GM19193 (cell line): Measurements from ENCODE around the gene LPP.

Experiments
- POLR2A ChIP-seq: IDR thresholded peaks from 4 replicates; pipeline ENCODE4 v1.6.1; 2011; ENCODE audit not compliant: insufficient read depth, insufficient read length; ENCODE audit errors: extremely low read depth

Gene LPP

DNA sequence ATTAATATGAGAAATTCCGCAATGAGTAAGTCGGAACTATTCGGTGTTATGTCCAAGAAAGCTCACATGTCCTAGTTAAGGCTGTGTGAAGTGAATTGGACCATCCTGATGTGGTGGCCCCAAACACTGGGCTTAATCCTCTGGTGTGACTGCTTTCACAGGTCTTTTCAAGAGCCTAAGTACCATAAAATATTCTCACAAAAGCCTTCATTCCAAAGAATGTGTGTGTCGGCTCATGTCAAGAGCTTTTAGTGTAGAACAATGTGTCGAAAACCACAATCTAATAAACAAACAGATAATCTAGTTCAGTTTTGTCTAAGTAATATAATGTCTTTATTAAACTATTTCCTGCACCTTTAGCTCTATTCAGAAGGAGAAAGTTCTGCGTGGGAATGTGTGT lies 311.4 kb downstream of the LPP start:
- no peak for TF ChIP-seq POLR2A

DNA sequence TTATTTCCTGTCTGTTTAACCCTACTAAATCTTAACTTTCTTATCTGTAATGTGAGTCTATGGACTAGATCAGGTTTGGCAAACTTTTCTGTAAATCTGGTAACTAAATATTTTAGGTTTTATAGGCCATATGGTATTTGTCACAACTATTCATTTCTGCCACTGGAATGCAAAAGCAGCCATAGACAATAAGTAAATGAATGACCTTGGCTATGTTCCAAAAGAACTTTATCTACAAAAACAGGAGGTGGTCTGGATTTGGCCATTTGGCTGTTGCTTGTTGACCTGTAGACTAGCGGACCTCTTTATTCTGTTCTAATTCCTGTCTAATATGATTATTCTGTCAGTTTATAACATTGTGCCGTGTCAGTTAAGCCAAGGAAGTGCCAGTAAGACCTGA lies 314.2 kb downstream of the LPP start:
- no peak for TF ChIP-seq POLR2A

DNA sequence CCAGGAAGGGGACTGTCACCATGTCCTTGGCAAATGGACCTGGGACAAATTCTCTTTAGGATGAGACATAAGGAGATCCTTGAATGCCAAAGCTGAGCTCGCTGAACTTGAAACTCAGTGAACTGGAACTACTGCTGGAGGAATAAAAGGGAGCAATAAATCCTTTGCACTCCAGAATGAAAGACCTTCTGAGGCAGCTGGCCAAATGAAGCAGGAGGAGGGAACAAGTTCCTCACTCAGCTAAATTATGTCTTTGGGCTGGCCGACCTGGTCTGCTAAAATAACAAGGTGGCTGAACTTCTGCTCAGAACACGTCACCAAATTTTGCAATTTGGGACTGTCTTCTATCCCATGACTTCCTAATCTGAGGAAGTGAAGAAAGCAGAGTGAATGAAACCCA lies 314.7 kb downstream of the LPP start:
- TF ChIP-seq POLR2A = no peak

DNA sequence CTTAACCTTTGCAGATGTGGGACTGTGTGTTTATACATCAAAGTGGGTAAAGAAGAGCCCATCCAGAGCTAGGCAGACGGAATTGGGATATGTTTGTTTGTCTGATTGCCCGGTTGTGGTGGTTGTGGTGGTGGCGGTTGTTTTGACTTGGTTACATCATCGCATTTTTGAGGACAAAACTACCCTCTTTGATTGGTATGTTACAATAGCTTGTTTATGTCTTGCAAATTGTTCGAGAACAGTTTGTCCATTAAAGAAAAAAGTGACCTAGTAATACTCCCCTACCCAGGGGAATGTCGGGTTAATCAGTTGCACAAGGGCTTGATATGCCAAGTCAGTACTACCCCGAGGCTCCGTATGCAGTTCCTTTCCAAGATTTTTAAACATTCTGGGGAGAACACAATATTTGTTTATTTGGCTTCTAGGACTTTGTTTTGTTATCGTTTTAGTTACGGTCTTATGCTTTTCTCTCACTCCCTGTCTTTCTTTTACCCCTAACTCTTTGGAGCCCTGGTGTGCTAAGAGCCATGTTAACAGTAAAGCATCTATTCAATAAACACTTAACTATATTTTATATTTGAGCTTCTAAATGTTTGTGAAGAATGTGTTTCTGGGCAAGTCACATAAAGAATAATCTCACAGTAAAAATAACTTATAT lies 315.4 kb downstream of the LPP start:
- no peak for TF ChIP-seq POLR2A

DNA sequence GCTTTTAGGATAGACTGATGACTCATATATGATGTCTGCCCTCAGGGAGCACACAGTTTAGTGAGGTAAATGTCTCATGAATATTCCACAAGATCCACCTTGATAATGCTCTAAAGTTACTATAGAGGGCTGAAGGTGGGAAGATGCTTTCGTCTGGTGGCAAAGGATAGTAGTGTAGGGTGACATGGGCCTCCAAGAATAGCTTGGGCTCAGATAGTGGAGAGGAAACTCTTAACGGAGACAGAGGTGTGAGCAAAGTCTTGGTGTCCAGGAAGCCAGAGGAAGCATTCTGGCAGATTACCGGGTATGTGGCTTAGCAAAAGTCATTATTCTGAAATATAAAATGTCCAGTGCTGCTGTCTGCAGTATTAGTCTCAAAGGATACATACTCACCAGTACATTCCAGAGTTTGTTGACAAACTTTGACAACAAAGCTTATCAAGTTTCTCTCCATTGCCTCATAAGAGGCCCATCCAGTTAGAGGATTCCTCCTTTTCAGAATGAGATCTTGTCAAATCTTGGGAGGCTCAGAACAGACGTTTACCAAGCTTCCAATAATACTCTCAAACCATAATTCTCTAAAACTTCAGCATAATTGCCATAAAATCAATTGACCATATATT lies 316.7 kb downstream of the LPP start:
- TF ChIP-seq POLR2A = no peak

DNA sequence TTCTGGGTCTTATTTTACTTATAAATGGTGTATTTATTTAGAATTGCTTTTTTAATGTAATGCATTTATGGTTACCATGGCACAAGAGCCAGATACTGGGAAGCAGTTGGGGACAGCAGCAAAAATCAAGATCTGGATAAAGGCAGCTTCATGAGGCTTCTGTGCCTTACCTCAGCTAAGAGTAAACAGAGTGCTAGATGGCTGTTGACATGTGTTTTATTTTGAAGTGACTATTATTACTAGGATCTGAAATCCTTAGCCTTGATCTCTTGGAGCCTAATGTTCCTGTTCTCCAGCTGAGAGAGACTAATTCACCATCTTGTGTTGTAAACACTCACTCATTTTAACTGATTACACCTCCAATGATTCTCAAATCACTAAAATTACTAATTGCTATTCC lies 317.8 kb downstream of the LPP start:
- no peak for TF ChIP-seq POLR2A

DNA sequence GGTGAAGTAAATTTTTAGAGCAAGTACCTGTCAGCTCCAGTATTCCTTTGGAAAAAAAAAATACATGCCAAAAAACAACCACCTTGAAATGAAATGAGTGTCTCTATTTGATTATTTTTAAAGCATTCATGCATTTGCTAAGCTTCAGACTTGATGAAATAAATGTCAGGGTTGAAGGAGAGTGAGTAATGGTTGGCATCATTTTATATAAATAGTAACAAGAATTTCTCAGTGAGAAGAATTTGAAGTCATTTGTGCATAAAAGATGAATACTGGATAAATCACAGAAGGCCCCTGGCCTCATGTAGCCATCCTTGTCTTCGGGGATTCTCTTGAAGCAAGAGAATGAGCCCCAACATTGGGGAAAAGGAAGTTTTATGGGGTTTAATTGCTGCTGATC lies 318.4 kb downstream of the LPP start:
- no peak for TF ChIP-seq POLR2A

DNA sequence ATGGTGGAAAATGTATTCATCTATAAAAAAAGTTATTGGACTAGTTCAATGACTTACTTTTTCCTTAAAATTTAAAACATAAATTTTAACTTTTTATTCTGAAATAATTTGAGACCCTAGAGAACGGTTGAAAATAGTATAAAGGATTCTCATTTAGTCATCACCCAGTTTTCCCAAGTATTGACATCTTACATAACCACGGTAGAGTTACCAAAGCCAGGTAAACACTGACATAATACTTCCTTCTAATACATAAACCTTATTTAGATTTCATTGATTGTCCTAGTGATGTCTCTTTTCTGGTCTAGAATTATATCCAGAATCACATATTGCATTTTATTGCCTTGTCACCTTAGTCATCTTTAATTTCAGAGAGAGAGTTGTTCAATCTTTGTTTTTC lies 319.1 kb downstream of the LPP start:
- no peak for TF ChIP-seq POLR2A

DNA sequence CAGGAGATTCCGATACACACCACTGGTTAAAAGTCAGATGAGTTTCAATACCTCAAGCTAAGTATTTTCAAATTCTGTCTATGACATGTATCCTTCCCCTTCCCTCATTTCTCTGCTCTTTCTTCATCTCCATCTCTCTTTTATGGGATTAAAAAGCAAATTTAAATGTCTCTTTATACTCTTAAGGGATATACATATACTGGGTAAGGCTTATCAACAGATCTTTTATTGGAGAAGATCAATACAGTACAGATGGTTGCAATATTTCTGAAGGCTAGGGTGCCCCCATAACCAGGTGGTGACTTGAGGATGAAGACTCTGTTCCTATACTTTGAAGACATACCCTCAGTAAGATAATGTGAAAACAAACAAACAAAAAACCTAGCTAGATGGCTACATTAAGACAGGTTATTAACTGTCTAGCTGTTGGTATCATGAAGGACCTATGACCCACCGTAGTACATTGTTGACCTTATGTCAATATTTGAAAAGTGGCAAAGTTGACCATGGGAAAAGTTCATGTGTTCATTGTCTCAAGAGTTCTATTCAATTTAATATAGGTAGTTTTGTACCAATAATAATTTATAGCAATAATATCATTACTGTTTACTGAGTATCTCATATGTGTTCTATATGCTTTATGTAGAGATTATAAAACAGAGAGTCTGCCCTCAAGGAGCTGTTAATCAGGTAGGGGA lies 319.8 kb downstream of the LPP start:
- no peak for TF ChIP-seq POLR2A

DNA sequence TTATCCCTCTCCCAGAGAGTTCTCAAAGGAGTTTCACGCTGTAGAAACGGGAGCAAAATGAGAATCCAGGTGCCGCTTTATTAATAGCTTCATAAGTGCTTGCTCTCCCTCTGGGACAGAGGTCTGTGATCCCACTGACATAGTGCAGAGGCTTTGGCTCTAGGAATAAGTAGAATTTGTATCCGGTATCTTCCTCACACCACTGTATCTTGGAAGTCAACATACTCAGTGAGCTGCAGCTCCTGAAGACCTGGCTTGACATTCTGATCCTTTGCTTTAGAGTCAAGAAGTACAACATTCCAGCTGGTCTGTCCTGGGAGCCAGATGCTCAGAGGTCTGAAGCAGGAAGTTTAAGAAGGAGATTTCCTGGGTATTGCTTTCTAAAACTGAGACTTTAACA lies 323.0 kb downstream of the LPP start:
- TF ChIP-seq POLR2A = no peak

DNA sequence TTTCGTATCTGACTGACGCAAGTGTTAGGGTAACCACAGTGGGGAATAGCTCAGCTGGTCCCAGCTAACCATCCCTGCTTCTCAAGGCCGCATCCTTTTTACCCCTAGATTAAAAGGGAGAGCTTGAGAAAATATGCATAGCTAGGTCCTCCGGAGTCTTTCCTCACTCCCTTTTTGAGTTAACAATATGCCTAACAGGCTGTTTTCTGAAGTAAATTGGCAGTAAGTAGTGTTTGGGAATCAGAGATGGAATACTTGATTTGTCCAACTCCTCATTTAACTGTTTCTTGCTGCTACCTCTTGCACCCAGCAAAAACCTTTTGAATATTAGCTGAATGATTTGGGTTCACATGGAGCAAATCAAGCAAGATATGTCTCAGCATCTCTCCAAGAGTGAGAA lies 326.1 kb downstream of the LPP start:
- TF ChIP-seq POLR2A = no peak

DNA sequence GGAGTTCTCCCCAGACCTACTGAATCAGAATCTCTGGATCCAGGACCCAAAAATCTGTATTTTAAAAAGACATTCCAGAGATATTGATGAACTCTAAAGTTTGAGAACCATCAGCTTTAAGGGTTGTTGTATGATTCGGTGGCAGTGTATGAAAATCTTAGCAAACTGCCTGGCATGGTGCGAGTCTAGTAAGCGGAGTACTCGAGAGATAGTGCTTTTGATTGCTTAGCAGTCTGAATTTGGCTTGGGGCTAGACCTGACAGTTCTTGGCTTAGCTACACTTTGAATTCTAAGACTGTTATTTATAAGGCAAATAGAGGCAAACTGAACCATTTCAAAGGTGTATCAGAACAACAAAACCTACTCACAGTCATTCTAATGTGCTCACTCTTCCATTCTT lies 329.0 kb downstream of the LPP start:
- TF ChIP-seq POLR2A = no peak

DNA sequence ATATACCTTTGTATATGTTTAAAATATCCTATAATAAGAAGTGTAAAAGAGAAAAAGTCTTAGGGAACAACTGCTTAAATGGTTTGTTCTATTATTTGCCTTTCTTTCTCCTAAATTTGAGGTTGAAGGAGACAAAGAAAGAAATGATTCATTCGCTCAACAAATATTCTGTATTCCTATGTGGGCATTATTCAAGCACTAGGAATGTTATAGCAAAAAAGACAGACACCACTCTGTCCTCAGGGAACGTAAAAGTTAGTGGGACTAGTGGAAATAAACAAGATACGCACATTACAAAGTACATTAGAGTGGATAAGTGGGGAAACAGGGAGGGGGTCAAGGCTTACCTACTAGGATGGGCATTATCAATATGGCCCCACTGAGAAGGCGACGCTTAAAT lies 332.2 kb downstream of the LPP start:
- no peak for TF ChIP-seq POLR2A

DNA sequence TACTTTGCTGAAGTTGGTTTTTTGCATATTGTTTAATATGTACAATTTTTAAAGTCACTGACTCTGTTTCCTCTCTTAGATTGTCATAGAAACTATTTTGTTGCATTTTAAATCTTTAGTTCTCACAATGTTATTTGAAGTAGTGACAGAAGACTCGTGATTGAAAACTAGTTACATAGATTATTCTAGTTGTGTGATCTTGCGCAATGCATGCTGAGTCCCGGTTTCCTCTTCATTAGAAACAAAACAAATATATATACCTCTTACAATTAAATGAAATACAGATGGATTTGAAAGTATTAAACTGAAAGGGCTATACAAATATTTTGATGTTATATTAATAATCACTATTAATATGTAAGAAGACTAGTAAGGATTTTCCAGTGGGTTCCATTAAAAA lies 333.0 kb downstream of the LPP start:
- TF ChIP-seq POLR2A = no peak

DNA sequence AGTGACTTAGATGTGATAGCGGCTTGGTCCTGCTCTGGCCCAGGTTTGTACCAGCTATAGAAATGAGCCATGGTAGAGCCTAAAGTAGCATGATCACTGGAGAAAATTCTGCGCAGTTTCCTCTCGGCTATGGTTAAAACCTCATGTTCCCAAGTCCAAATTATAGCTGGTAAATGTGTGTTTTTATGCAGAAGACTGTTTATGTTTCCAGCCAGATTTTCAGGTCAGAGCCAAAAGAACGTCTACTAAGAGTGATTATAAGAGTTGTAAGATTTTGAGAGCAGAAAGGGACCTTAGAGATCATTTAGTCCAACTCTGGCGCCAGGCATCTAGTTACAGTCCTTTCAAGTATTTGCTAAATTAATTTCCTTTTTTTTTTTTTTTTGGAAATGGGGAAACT lies 333.7 kb downstream of the LPP start:
- no peak for TF ChIP-seq POLR2A

DNA sequence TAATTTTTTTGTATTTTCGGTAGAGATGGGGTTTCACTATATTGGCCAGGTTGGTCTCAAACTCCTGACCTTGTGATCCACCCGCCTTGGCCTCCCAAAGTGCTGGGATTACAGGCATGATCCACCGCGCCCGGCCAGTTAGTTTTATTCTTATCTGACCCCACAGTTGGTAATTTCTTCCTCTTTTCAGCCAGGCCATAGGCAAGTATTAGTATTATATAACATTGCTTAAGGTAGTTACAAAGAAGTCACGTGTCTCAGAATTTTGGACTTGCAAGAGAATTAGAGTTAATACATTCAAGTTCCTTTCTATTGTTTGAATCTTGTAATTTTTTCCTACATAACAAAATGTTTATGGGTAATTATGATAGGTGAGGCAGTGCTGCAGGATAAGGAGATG lies 334.8 kb downstream of the LPP start:
- no peak for TF ChIP-seq POLR2A
